Parathyroid adenoma (tissue), 2 donors: Measurements from ENCODE around the gene MORN4.
"Not testable (repeated sequence)": the region's sequence is repeated elsewhere in the genome, so short reads cannot be mapped to it uniquely, and the experiment has no call there.

Experiments
- H2AFZ ChIP-seq: fragments of 300-600 bp; sonication (generic); one replicate; pipeline ENCODE4 v1.7.0; 2017; ENCODE audit warnings: antibody characterized with exemption, mild to moderate bottlenecking
- H3K27ac ChIP-seq: fragments of 300-600 bp; sonication (generic); one replicate; pipeline ENCODE4 v1.7.0; 2017
- H3K27me3 ChIP-seq: fragments of 300-600 bp; sonication (generic); one replicate; pipeline ENCODE4 v1.7.0; 2017; ENCODE audit warnings: low read length; ENCODE audit not compliant: control insufficient read depth, insufficient read depth
- H3K36me3 ChIP-seq: fragments of 300-600 bp; sonication (generic); one replicate; pipeline ENCODE4 v1.7.0; 2017; ENCODE audit warnings: low read length; ENCODE audit not compliant: control insufficient read depth, insufficient read depth
- H3K4me1 ChIP-seq: fragments of 300-600 bp; sonication (generic); one replicate; pipeline ENCODE4 v1.7.0; 2017; ENCODE audit warnings: control low read depth
- H3K4me2 ChIP-seq: fragments of 300-600 bp; sonication (generic); one replicate; pipeline ENCODE4 v1.7.0; 2017; ENCODE audit warnings: low read length
- H3K4me3 ChIP-seq: fragments of 300-600 bp; sonication (generic); one replicate; pipeline ENCODE4 v1.7.0; 2017; ENCODE audit warnings: low read depth, low read length
- H3K79me2 ChIP-seq: fragments of 300-600 bp; sonication (generic); one replicate; pipeline ENCODE4 v1.7.0; 2017; ENCODE audit warnings: control low read depth
- H3K9ac ChIP-seq: fragments of 300-600 bp; sonication (generic); one replicate; pipeline ENCODE4 v1.7.0; 2017; ENCODE audit warnings: mild to moderate bottlenecking
- H3K9me3 ChIP-seq: fragments of 300-600 bp; sonication (generic); one replicate; pipeline ENCODE4 v1.7.0; 2017; ENCODE audit warnings: low read length; ENCODE audit not compliant: control insufficient read depth
- CTCF ChIP-seq: fragments of 300-600 bp; sonication (generic); IDR thresholded peaks from one replicate; pipeline ENCODE4 v1.7.0; 2017; ENCODE audit warnings: antibody characterized with exemption, mild to moderate bottlenecking
- donor health status: primary hyperparathyroidism.

The MORN4 gene

DNA sequence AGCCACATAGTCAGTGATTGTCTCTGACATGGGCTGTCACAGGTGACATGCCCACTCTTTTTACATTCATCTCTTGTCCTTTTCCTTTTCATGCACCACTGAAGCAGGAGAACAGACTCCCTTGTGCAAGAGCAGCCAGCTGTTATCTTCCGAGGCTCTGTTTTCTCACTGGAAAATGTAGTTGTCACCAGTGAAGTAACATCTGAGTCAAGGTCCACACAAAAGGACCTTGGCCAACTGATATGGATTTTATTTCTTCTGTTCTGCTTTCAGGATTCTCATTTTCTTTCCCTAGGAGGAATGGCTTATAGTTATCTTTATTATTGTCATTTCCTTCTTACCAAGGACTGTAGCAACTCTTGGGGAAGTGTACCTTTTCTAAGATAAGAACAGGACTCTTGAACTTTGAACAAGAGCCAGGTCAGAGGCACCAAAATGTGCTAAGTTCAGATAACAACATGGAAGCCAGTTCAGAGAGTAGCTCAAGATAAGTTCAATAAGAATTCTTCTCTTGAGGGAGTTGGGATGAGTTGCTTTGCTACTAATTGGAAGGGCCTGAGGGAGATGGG, 31.1 kb upstream of the MORN4 start:
- Histone ChIP-seq H3K9ac (no peak overlapping the region), H2AFZ (no peak overlapping the region), H3K79me2 (no peaks in the 10 kb centered on the region)

DNA sequence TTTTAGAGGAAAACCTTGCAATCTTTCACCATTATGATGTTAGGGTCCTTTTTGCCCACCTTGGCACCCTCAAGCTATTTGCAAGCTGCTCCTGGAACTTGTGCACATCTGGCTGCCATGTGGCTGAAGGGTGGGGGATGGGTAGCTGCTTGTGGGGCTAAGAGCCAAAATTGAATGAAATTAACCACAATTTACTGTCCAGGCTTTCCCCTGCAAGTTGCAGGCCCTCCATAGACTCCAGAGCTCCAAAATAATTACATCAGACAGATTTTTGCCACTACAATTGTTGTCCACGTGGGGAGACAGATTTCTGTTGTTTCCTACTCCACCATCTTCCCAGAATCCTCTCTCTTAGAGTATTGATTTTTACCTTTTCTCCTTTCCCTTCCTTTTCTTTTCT, 26.3 kb upstream of the MORN4 start:
- Histone ChIP-seq H2AFZ (no peak overlapping the region), H3K4me3 (no peak overlapping the region), H3K4me1 (no peaks in the 10 kb centered on the region), H3K9ac (no peak overlapping the region), H3K27ac (no peak overlapping the region), H3K4me2 (no peak overlapping the region), H3K36me3 (no peaks in the 10 kb centered on the region), H3K9me3 (no peaks in the 10 kb centered on the region), H3K27me3 (no peaks in the 10 kb centered on the region), H3K79me2 (no peaks in the 10 kb centered on the region)
- TF ChIP-seq CTCF = no peak

More for the DNA sequence above, 31.1 kb upstream of the MORN4 start:
- H3K27ac ChIP-seq = no peak overlapping the region
- no peaks in the 10 kb centered on the region for H3K9me3 ChIP-seq
- no peaks in the 10 kb centered on the region for H3K36me3 ChIP-seq
- H3K4me3 ChIP-seq = no peak overlapping the region
- H3K27me3 ChIP-seq = no peaks in the 10 kb centered on the region
- H3K4me2 ChIP-seq = no peak overlapping the region
- no peaks in the 10 kb centered on the region for H3K4me1 ChIP-seq
- no peak for TF ChIP-seq CTCF

GRCh38 chr10:97656777-97657176, 23.5 kb upstream of the MORN4 start:
- Histone ChIP-seq H3K36me3 (no peaks in the 10 kb centered on the region), H3K9ac (no peak overlapping the region)
- no peak for TF ChIP-seq CTCF

GRCh38 chr10:97651773-97652172, 18.5 kb upstream of the MORN4 start:
- no peak overlapping the region for H3K4me2 ChIP-seq
- no peak overlapping the region for H3K27ac ChIP-seq
- H2AFZ ChIP-seq = no peak overlapping the region
- H3K4me3 ChIP-seq = no peak overlapping the region
- H3K4me1 ChIP-seq = peaks cover 4% of the 10 kb centered on the region
- no peak for TF ChIP-seq CTCF
- H3K79me2 ChIP-seq = peaks cover 5% of the 10 kb centered on the region
- no peaks in the 10 kb centered on the region for H3K27me3 ChIP-seq
- H3K9me3 ChIP-seq = no peaks in the 10 kb centered on the region
- no peak overlapping the region for H3K9ac ChIP-seq
- no peaks in the 10 kb centered on the region for H3K36me3 ChIP-seq

More at GRCh38 chr10:97656777-97657176, 23.5 kb upstream of the MORN4 start:
- Histone ChIP-seq H3K27me3 (no peaks in the 10 kb centered on the region), H3K79me2 (no peaks in the 10 kb centered on the region), H3K4me1 (no peaks in the 10 kb centered on the region), H3K27ac (no peak overlapping the region), H2AFZ (no peak overlapping the region), H3K4me3 (no peak overlapping the region), H3K9me3 (no peaks in the 10 kb centered on the region), H3K4me2 (no peak overlapping the region)

DNA sequence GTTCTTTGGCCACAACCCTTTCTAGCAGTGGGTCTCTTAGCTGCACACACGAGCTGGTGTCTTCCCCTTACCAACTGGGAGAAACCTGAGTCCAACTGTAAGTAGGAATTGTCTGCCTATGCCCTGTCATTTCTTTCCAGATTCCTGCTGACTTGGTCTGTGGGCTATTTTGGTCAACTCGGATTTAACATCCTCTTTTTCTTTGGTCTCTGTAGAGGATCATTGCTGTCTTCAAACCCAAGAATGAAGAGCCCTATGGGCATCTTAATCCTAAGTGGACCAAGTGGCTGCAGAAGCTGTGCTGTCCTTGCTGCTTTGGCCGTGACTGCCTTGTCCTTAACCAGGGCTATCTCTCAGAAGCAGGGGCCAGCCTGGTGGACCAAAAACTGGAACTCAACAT, 17.4 kb upstream of the MORN4 start:
- Histone ChIP-seq H3K9me3 (no peaks in the 10 kb centered on the region), H3K4me3 (no peak overlapping the region), H3K9ac (no peak overlapping the region), H2AFZ (no peak overlapping the region), H3K27ac (no peak overlapping the region), H3K4me1 (peaks cover 4% of the 10 kb centered on the region), H3K36me3 (no peaks in the 10 kb centered on the region), H3K79me2 (peaks cover 9% of the 10 kb centered on the region), H3K27me3 (no peaks in the 10 kb centered on the region), H3K4me2 (no peak overlapping the region)
- TF ChIP-seq CTCF = no peak

- H3K36me3 ChIP-seq, H3K9me3 ChIP-seq, H3K27me3 ChIP-seq, H3K4me3 ChIP-seq, H3K9ac ChIP-seq, H3K27ac ChIP-seq, H3K4me2 ChIP-seq, H2AFZ ChIP-seq, H3K4me1 ChIP-seq: not testable (repeated sequence)
- peaks cover 17% of the 10 kb centered on the region for H3K79me2 ChIP-seq
Observed at GRCh38 chr10:97649405-97649750, 16.1 kb upstream of the MORN4 start.
